ENCODE measurements around the gene MBP. TPM values are rescaled to one million over a fixed set of nuclear protein-coding genes. Genes with fewer than 3 reads are reported as not detected.

The MBP gene
- total RNA-seq, result 10 to 100 TPM; 93.2 to 94.9 TPM

DNA sequence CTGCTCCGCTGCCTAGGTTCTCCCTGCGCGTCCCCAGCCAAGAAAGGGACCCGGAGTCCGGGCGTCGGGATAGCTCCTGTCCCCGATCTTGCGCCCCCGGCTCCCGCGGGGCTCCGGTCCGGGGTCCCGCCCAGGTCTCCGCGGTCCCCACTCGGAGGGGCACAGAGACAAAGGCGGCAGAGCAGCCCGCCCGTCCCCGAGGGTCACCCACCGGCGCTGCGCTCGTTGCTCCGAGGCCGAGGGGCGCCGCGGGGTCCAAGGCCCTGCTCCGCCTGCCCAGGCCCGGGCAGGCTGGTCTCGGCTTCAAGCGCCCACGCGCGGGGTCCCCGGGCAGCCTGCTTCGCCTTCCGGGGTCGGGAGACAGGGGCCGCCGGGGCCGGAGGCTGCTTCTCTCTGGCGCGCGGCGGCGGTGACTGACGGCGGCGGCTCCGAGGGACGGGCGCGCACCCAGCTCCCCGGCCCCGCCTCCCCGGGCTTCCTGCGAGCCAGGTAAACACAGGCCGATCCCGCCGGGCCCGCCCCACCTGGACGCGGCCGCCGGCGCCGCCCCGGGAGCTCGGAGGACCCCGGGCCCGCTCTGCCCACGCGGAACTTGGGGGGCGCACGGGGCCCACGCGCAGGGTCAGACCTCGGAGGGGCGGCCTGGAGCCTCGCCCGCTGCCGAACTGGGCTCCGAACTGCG lies at the start of gene MBP:
MBP (minus strand) TSS at position 415 of the 682 bp plus-strand sequence. CDS start 27,522 bp downstream, outside the sequence.

Other genes with a start within 250 kb of the MBP start
- not detected for gene GALR1, start 117.1 kb upstream of the MBP start, total RNA-seq

All from activated naive CD4-positive, alpha-beta T cell treated with anti-CD3 and anti-CD28 coated beads, Interleukin-2, amount 10 ng/mL, durations not matched to agents 5 hours and 36 hours (primary cell).